Esophagus muscularis mucosa (tissue), 4 donors: ENCODE data around the gene NSMF. TPM values are rescaled to one million over a fixed set of nuclear protein-coding genes. Genes with fewer than 3 reads are reported as not detected.
A peak's percentile ranks its signal among the peaks of the same experiment; 100 is the strongest.

Experiments used
- DNase-seq: peaks from one replicate; pipeline ENCODE4 v3.0.0-alpha.2; 2017; ENCODE audit errors: extremely low spot score
- H3K27ac ChIP-seq, 4 donors: fragments of 200-600 bp; sonication (generic); replicated peaks in 1 of 4; 1 replicate in 3 of 4; 2 replicates in 1 of 4; pipeline ENCODE4 v1.5.1; 2016 to 2019; ENCODE audit warnings: mild to moderate bottlenecking in 1 of 4
- H3K27me3 ChIP-seq, 4 donors: fragments of 200-600 bp; sonication (generic); one replicate each; pipeline versions ENCODE4 v1.5.1 to v1.6.0; 2016 to 2019
- H3K36me3 ChIP-seq, 4 donors: fragments of 200-600 bp; sonication (generic); one replicate each; pipeline ENCODE4 v1.5.1; 2016 to 2019
- H3K4me1 ChIP-seq, 4 donors: fragments of 200-600 bp; sonication (generic); one replicate each; pipeline ENCODE4 v1.5.1; 2016 to 2019
- H3K4me3 ChIP-seq, 4 donors: fragments of 200-600 bp; sonication (generic); 1 replicate in 2 of 4; 2 replicates in 2 of 4; pipeline ENCODE4 v1.5.1; 2016 to 2019; ENCODE audit warnings: mild to moderate bottlenecking in 4 of 4, moderate library complexity in 1 of 4
- H3K9me3 ChIP-seq, 4 donors: fragments of 200-600 bp; sonication (generic); 1 replicate in 3 of 4; 2 replicates in 1 of 4; pipeline ENCODE4 v1.5.1; 2016 to 2019
- CTCF ChIP-seq, 3 experiments: fragments of 200-600 bp in 2 of 3; fragments of 450-650 bp in 1 of 3; sonication (generic) in 2 of 3; IDR thresholded peaks; one replicate each; pipeline ENCODE4 v1.5.1; 2017 to 2019; ENCODE audit warnings: antibody characterized with exemption in 3 of 3, mild to moderate bottlenecking in 2 of 3, moderate library complexity in 1 of 3
- EP300 ChIP-seq: sonication (generic); formaldehyde crosslinking; IDR thresholded peaks from one replicate; pipeline ENCODE4 v1.6.1; 2017; ENCODE audit warnings: antibody characterized with exemption
- POLR2A ChIP-seq: fragments of 450-650 bp; IDR thresholded peaks from one replicate; pipeline ENCODE4 v1.6.1; 2017; ENCODE audit warnings: antibody characterized with exemption, moderate library complexity, mild to moderate bottlenecking, low read depth
- POLR2AphosphoS5 ChIP-seq, 2 donors: sonication (generic); formaldehyde crosslinking; IDR thresholded peaks; one replicate each; pipeline ENCODE4 v1.6.1; 2017; ENCODE audit warnings: antibody characterized with exemption in 2 of 2
- WGBS: methylation state at CpG from one replicate; pipeline ENCODE4 v1.1.5; 2018; 5-methylcytosine and 5-hydroxymethylcytosine counted together
- intact Hi-C: fragments of 100-400 bp; cut with DNase I; formaldehyde crosslinking; loops from one replicate; pipeline ENCODE4 v1.15.1; 2023
- total RNA-seq, 4 donors: library from RNA; depleted of rRNA; stranded (reverse); fragments of >200 nt; gene quantifications; one replicate each; pipeline versions ENCODE4 v1.1.0 to v1.2.1, GENCODE V29; 2016

NSMF gene
- total RNA-seq, 4 donors from 2014 or later, result 41.9 to 71.0 (median 58.9) TPM

- intact Hi-C loops, result no loop called here
- Histone ChIP-seq H3K4me3 (peak overlapping the region; percentile 48 to 60 (median 55)), H3K27me3 (no peaks in the 10 kb centered on the region), H3K36me3 (peaks cover 6 to 48% (median 43%) of the 10 kb centered on the region in 4 donors), H3K27ac (peak overlapping the region; percentile 46 to 76 (median 74)), H3K9me3 (no peaks in the 10 kb centered on the region), H3K4me1 (peaks cover 29 to 60% (median 57%) of the 10 kb centered on the region in 4 donors)
- 53% methylated on average over 13 of the region's 30 CpGs for WGBS
- TF ChIP-seq POLR2A (no peak), POLR2AphosphoS5 (IDR thresholded peaks at IDR 0.05) (peak in 1 of 2 donors; percentile 21), EP300 (no peak), CTCF (IDR thresholded peaks at IDR 0.05) (no peak)
- DNase-seq, result no peak
Measured at GRCh38 chr9:137454597-137455358, 4.4 kb downstream of the NSMF start.

- intact Hi-C loops, result no loop called here
Measured at GRCh38 chr9:137454145-137454596, 5.0 kb downstream of the NSMF start.

GRCh38 chr9:137453643-137454081, 5.5 kb downstream of the NSMF start:
- Histone ChIP-seq H3K9me3 (no peaks in the 10 kb centered on the region), H3K27ac (no peak overlapping the region), H3K4me1 (peaks cover 23 to 52% (median 51%) of the 10 kb centered on the region in 4 donors), H3K4me3 (peak overlapping the region; percentile 48 to 56 (median 55)), H3K27me3 (no peaks in the 10 kb centered on the region), H3K36me3 (peaks cover 6 to 59% (median 54%) of the 10 kb centered on the region in 4 donors)
- intact Hi-C loops, result no loop called here
- TF ChIP-seq CTCF (IDR thresholded peaks at IDR 0.05) (no peak), POLR2AphosphoS5 (IDR thresholded peaks at IDR 0.05) (no peak), POLR2A (no peak), EP300 (no peak)
- 0% methylated on average over 2 of the region's 25 CpGs for WGBS
- no peak for DNase-seq

More at GRCh38 chr9:137454145-137454596, 5.0 kb downstream of the NSMF start:
- Histone ChIP-seq H3K4me1 (peaks cover 24 to 55% (median 52%) of the 10 kb centered on the region in 4 donors), H3K4me3 (peak overlapping the region; percentile 48 to 60 (median 55)), H3K27me3 (no peaks in the 10 kb centered on the region), H3K27ac (peak overlapping the region; percentile 46 to 76 (median 74)), H3K36me3 (peaks cover 6 to 54% (median 49%) of the 10 kb centered on the region in 4 donors), H3K9me3 (no peaks in the 10 kb centered on the region)
- 30% methylated on average over 9 of the region's 24 CpGs for WGBS
- no peak for TF ChIP-seq POLR2AphosphoS5 (IDR thresholded peaks at IDR 0.05)
- TF ChIP-seq CTCF (IDR thresholded peaks at IDR 0.05), result no peak
- no peak for TF ChIP-seq POLR2A
- TF ChIP-seq EP300, result no peak
- no peak for DNase-seq

GRCh38 chr9:137452761-137453642, 6.1 kb downstream of the NSMF start:
- WGBS, result 83% methylated on average over 31 of the region's 43 CpGs
- Histone ChIP-seq H3K4me3 (peak overlapping the region; percentile 48 to 56 (median 55)), H3K4me1 (peaks cover 16 to 46% (median 44%) of the 10 kb centered on the region in 4 donors), H3K36me3 (peaks cover 6 to 60% (median 58%) of the 10 kb centered on the region in 4 donors), H3K27ac (no peak overlapping the region), H3K9me3 (no peaks in the 10 kb centered on the region), H3K27me3 (no peaks in the 10 kb centered on the region)
- no peak for DNase-seq
- intact Hi-C loops, result no loop called here
- no peak for TF ChIP-seq POLR2A
- TF ChIP-seq CTCF (IDR thresholded peaks at IDR 0.05), result no peak
- no peak for TF ChIP-seq EP300
- TF ChIP-seq POLR2AphosphoS5 (IDR thresholded peaks at IDR 0.05), result no peak
